GM12892 (cell line): ENCODE data around the gene RPS6KB2.
A peak's percentile ranks its signal among the peaks of the same experiment; 100 is the strongest.
"Not testable (repeated sequence)": the region's sequence is repeated elsewhere in the genome, so short reads cannot be mapped to it uniquely, and the experiment has no call there.

Experiments
- DNase-seq: peaks from one replicate; pipeline ENCODE4 v3.0.0; 2011; ENCODE audit not compliant: insufficient read length
- FAIRE-seq: peaks from 2 replicates; lab custom pipeline; 2011; peaks lifted over from hg19 to GRCh38; lab: Jason Lieb, UNC
- POLR2A ChIP-seq: IDR thresholded peaks from 2 replicates; pipeline ENCODE4 v1.6.1; 2011; ENCODE audit warnings: low read depth, low read length, control low read depth
- POLR2AphosphoS5 ChIP-seq: IDR thresholded peaks from 2 replicates; pipeline ENCODE4 v1.6.1; 2011; ENCODE audit warnings: low read depth, low read length, control low read depth
- TAF1 ChIP-seq: IDR thresholded peaks from 2 replicates; pipeline ENCODE4 v1.6.1; 2011; ENCODE audit warnings: low read depth, mild to moderate bottlenecking, control low read depth, low read length, borderline replicate concordance

The RPS6KB2 gene

GRCh38 chr11:67398661-67399563 is 29.4 kb upstream of the RPS6KB2 start:
- TF ChIP-seq POLR2A (no peak; the same call in 1 of the 2 replicates), TAF1 (no peak), POLR2AphosphoS5 (no peak; the same call in 1 of the 2 replicates)
- FAIRE-seq (no peak), DNase-seq (no peak)

GRCh38 chr11:67400251-67400941 is 27.9 kb upstream of the RPS6KB2 start:
- no peak; the same call in 1 of the 2 replicates for TF ChIP-seq POLR2A
- DNase-seq (no peak), FAIRE-seq (peak; percentile 58)

- no peak for FAIRE-seq
- no peak for DNase-seq
- no peak for TF ChIP-seq POLR2AphosphoS5
- TF ChIP-seq TAF1: no peak
- TF ChIP-seq POLR2A: no peak
Observed at GRCh38 chr11:67400942-67401494, 27.3 kb upstream of the RPS6KB2 start.

GRCh38 chr11:67401495-67402191 is 26.7 kb upstream of the RPS6KB2 start, which contains the start of gene PPP1CA:
Gene PPP1CA, minus strand, starts transcription at chr11:67401858. Its CDS starts 76 bp downstream, at chr11:67401782.
- peak; percentile 99 for FAIRE-seq

GRCh38 chr11:67402192-67402839 is 26.0 kb upstream of the RPS6KB2 start:
- not testable (repeated sequence) for FAIRE-seq, DNase-seq

More at GRCh38 chr11:67401495-67402191, 26.7 kb upstream of the RPS6KB2 start, which contains the start of gene PPP1CA:
- DNase-seq: peak; percentile 98
- TF ChIP-seq POLR2AphosphoS5 (peak; percentile 66; the same call in 1 of the 2 replicates), POLR2A (peak; percentile 83; the same call in 1 of the 2 replicates), TAF1 (no peak; the same call in 1 of the 2 replicates)

DNA sequence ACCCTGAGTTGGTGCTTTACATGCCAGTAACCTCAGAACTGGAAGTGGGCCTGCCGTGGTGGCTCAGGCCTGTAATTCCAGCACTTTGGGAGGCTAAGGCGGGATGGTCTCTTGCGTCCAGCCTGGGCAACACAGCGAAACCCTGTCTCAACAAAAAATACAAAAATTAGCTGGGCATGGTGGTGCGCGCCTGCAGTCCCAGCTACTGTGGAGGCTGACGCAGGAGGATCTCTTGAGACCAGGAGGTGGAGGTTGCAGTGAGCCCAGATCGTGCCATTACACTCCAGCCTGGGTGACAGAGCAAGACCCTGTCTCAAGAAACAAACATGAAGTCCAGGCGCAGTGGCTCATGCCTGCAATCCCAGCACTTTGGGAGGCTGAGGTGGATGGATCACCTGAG is 25.2 kb upstream of the RPS6KB2 start:
- DNase-seq: not testable (repeated sequence)
- peak; percentile 21 for FAIRE-seq

- DNase-seq: no peak
- peak; percentile 82 for FAIRE-seq
- peak; percentile 39; the same call in 1 of the 2 replicates for TF ChIP-seq POLR2AphosphoS5
- TF ChIP-seq TAF1: no peak
- TF ChIP-seq POLR2A: peak; percentile 38; the same call in 1 of the 2 replicates
Observed at GRCh38 chr11:67404515-67405195, 23.6 kb upstream of the RPS6KB2 start.

- DNase-seq (no peak), FAIRE-seq (no peak)
- no peak for TF ChIP-seq TAF1
- TF ChIP-seq POLR2AphosphoS5: no peak
- TF ChIP-seq POLR2A: no peak
Observed at GRCh38 chr11:67405196-67405567, 23.1 kb upstream of the RPS6KB2 start.

DNA sequence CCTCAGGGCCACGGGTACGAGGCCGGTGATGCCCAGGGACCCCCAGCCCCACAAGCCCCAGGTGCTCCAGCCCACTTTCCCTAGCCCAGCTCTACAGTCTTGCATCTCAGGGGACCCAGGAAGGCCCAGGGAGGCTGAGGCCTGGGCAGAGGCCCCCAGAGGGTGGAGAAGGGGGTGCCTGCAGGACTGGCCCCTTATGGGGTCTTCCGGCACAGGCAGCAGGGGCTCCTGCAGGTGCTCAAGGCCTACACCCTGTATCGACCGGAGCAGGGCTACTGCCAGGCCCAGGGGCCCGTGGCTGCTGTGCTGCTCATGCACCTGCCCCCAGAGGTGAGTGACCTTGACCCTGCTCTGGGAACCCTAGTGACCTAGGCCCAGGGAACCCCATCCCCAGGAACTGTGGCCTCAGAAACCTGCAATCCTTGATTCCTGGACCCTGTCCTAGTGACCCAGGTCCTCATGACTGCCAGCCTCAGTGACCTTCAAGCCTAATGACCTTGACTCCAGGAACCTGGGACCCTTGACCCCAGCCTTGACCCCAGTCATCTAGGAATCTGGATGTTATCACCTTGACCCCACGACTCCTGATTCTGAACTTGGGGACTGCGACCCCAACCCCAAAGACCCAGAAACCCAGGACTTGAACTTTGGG is 22.5 kb upstream of the RPS6KB2 start:
- FAIRE-seq (no peak), DNase-seq (no peak)
- no peak for TF ChIP-seq TAF1
- no peak for TF ChIP-seq POLR2AphosphoS5
- TF ChIP-seq POLR2A: no peak

DNA sequence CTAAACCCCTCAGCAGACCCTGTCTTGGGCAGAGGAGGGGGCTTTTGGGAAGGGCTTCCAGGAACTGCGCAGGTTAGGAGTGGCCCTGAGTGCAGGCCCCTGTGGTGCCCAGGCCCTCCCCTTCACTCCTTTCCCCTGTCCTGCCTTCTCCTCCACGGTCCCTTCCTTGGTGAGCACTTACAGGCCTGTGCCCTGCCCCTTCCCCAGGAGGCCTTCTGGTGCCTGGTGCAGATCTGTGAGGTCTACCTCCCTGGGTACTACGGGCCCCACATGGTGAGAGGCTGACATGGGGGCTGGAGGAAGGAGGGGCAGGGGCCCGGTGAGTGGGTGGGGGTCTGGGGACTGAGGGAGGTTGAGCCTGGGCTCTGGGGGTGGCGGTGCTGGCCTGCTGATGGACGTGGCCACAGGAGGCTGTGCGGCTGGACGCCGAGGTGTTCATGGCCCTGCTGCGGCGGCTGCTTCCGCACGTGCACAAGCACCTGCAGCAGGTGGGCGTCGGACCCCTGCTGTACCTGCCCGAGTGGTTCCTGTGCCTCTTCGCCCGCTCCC is 21.8 kb upstream of the RPS6KB2 start:
- no peak for DNase-seq
- FAIRE-seq: no peak
- no peak for TF ChIP-seq TAF1
- TF ChIP-seq POLR2AphosphoS5: no peak
- no peak for TF ChIP-seq POLR2A
